ENCODE data around the gene FGFR1OP2. TPM values are rescaled to one million over a fixed set of nuclear protein-coding genes. Genes with fewer than 3 reads are reported as not detected.

The FGFR1OP2 gene
- total and polyA plus RNA-seq, 2 of the 8 experiments (the other 6 are each of a cell fraction or from before 2014, with no cell fraction given) = 8.8 to 34.4 TPM

- no peaks in the 10 kb centered on the region for H3K9me3 ChIP-seq (ENCODE audit: insufficient read depth in 2 of 2, low read depth in 1 of 2, low read length in 1 of 2)
- no peak overlapping the region for H3K14ac ChIP-seq (ENCODE audit: insufficient read length)
- H3K56ac ChIP-seq (replicated peaks; ENCODE audit: insufficient read length, low read depth, low read length) = no peak overlapping the region
- no peak overlapping the region for H2BK15ac ChIP-seq (ENCODE audit: low read length)
- H3K23me2 ChIP-seq (ENCODE audit: low read depth, low read length) = no peaks in the 10 kb centered on the region
- H3K27ac ChIP-seq (ENCODE audit: low read depth, low read length) = no peak overlapping the region
- peaks cover 0 to 3% (median 1%) of the 10 kb centered on the region in 4 experiments; a peak in 3 of 8 replicates for H3K36me3 ChIP-seq (ENCODE audit: control insufficient read depth in 2 of 4, insufficient read depth in 4 of 4, low read length in 3 of 4)
- no peak for DNase-seq (ENCODE audit: low read depth in 1 of 2, low spot score in 2 of 2)
- H2AFZ ChIP-seq (ENCODE audit: low read length) = no peak overlapping the region
- no peak overlapping the region for H2BK5ac ChIP-seq (ENCODE audit: low read depth, low read length)
- no peak overlapping the region for H3K23ac ChIP-seq (ENCODE audit: insufficient read length)
- no peak overlapping the region for H3K4me2 ChIP-seq (ENCODE audit: insufficient read depth in 1 of 2, low read depth in 2 of 2, low read length in 2 of 2)
- H2BK12ac ChIP-seq (ENCODE audit: low read depth, low read length) = no peak overlapping the region
- H3K9ac ChIP-seq (replicated peaks in 1 of 4; ENCODE audit: extremely low read depth in 1 of 4, low read depth in 3 of 4, low read length in 3 of 4) = no peak overlapping the region
- no peak overlapping the region for H4K91ac ChIP-seq (replicated peaks; ENCODE audit: insufficient read length, low read length)
- no peak overlapping the region for H3K4me3 ChIP-seq (ENCODE audit: extremely low read depth in 1 of 4, insufficient read depth in 2 of 4, low read depth in 3 of 4, low read length in 4 of 4)
- no peak overlapping the region for H4K5ac ChIP-seq (ENCODE audit: insufficient read length, low read depth, low read length)
- no peak overlapping the region for H2BK20ac ChIP-seq (ENCODE audit: low read length)
- H3K4me1 ChIP-seq (replicated peaks in 1 of 4; ENCODE audit: control insufficient read depth in 3 of 4, insufficient read depth in 4 of 4, low read length in 3 of 4) = no peaks in the 10 kb centered on the region
- H3K27me3 ChIP-seq (replicated peaks in 1 of 4; ENCODE audit: control insufficient read depth in 3 of 4, extremely low read depth in 1 of 4, insufficient read depth in 3 of 4, low read length in 3 of 4) = no peaks in the 10 kb centered on the region
- H4K20me1 ChIP-seq (replicated peaks in 1 of 2; ENCODE audit: control insufficient read depth in 1 of 2, insufficient read depth in 2 of 2, low read length in 2 of 2) = no peaks in the 10 kb centered on the region
- H2BK120ac ChIP-seq (replicated peaks; ENCODE audit: low read depth, low read length) = no peak overlapping the region
- H3K79me2 ChIP-seq (ENCODE audit: control insufficient read depth in 1 of 2, insufficient read depth in 2 of 2, low read length in 2 of 2) = no peaks in the 10 kb centered on the region
- POLR2A ChIA-PET (ENCODE audit: partially characterized antibody) = interaction anchor here (0.6 to 1.6 kb wide), 2 partner anchors 11 to 21 kb away, joined by 3 to 4 read pairs; no protein-coding TSS in a partner anchor
- FAIRE-seq = no peak
- H3K4ac ChIP-seq (replicated peaks; ENCODE audit: insufficient read length, low read depth, low read length) = no peak overlapping the region
- no peaks in the 10 kb centered on the region for H3K79me1 ChIP-seq (ENCODE audit: low read depth, low read length)
- H4K8ac ChIP-seq (ENCODE audit: extremely low read depth, insufficient read depth, low read length) = no peak overlapping the region
- no peak overlapping the region for H2AK5ac ChIP-seq (ENCODE audit: low read depth, low read length)
- CTCF ChIA-PET (ENCODE audit: partially characterized antibody) = interaction anchor here (3.0 kb wide), 1 partner anchor 11 kb away, joined by 14 read pairs; no protein-coding TSS in a partner anchor
- H3K18ac ChIP-seq (ENCODE audit: extremely low read depth, low read length) = no peak overlapping the region
- WGBS, 2 experiments (ENCODE audit: extremely low coverage in 1 of 2, insufficient coverage in 1 of 2, insufficient read length in 1 of 2, insufficient replicate concordance in 2 of 2, low coverage in 1 of 2, low lambda C conversion rate in 2 of 2, missing lambda C conversion rate in 1 of 2) = 91% methylated on average over 4 of the region's 4 CpGs; no CpG with 5 or more reads in 1 of the 2 experiments
Observed at GRCh38 chr12:26895672-26896071, 42.6 kb upstream of the FGFR1OP2 start.
